ENCODE measurements around the gene FKBP1A.
A peak's percentile ranks its signal among the peaks of the same experiment; 100 is the strongest.

Gene FKBP1A

GRCh38 chr20:1334761-1335160 lies 58.1 kb downstream of the FKBP1A start:
- DNase-seq (ENCODE audit: extremely low read depth in 1 of 2, low read depth in 1 of 2): no peak

GRCh38 chr20:1334370-1334731 lies 58.5 kb downstream of the FKBP1A start:
- DNase-seq (ENCODE audit: extremely low read depth in 1 of 2, low read depth in 1 of 2): no peak

DNA sequence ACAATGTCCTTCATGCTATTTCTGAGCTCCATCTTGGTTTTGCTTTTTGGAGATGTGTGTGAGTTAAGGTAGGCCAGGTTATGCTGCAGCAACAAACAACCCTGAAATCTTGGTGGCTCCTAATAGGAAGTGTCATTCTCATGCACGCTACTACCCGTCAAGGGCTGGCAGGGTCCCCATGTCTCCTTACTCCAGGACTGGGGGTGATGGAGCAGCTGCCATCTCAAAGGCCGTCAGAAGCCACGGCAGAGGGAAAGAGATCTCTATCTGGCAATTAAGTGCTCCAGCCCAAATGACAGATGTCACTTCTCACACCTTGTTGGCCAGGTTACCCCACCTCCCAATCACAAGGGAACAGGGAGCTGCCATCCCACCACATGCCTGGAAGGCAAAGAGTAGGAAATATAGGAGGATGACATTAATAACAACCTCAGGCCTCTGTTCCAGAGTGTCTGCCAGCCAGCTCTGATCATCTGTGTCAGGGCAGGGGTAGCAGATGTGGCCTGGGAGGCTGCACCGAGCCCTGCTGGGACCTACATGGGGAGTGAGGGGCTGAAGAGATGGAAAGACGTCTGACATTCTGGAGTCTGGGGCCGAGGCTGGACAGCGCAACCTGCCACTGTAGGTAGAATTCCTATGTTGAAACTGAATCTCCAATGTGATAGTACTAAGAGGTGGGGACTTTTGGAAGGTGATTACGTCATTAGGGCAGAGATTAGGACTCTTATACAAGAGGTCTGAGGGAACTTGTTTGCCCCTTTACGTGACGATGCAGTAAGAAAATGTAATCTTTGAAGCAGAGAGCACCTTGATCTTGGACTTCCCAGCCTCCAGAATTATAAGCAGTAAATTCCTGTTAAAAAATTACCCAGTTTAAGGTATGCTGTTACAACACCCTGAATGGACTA lies 59.1 kb downstream of the FKBP1A start:
- no peak for DNase-seq (ENCODE audit: extremely low read depth in 1 of 2, low read depth in 1 of 2)

GRCh38 chr20:1332749-1333300 lies 60.0 kb downstream of the FKBP1A start:
- DNase-seq (ENCODE audit: extremely low read depth in 1 of 2, low read depth in 1 of 2): no peak

- DNase-seq (ENCODE audit: extremely low read depth in 1 of 2, low read depth in 1 of 2): no peak
Observed at GRCh38 chr20:1331801-1332453, 60.9 kb downstream of the FKBP1A start.

- no peak for DNase-seq (ENCODE audit: extremely low read depth in 1 of 2, low read depth in 1 of 2)
Observed at GRCh38 chr20:1331101-1331500, 61.8 kb downstream of the FKBP1A start.

DNA sequence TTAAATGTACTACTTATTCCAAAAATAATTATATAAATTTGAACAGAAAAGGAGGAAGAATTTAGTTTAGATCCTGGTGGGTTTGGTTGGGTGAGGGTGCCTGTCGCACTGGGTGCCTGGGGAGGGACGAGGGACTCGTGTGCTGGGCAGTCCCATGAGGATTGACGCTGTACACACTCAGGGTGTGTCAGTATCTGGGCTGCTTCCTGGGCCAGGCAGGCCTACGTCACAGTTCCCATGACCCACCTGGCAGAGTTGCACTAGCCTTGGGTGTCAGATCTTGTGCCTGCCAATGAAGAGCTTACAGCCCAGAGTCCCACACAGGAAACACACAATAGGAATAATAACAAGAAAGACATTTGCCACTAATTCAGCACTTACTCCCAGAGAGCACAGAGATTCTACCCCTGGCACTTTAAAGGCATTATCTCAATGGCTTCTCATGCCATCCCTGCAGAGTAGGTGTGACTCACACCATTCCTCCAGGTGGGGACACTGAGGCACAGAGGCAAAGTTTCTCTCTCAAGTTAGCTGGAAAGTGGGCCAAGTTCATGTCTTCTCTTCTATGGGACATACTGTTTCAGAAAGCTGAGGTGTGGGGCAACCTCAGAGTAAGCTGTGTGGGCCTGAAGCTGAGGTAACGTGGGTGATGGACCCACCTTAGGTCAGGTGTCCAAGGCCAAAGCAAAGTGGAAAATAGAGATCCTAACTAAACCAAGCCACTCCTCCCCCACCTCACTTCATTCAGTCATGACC lies 62.6 kb downstream of the FKBP1A start:
- no peak for DNase-seq (ENCODE audit: extremely low read depth in 1 of 2, low read depth in 1 of 2)

- no peak for DNase-seq (ENCODE audit: extremely low read depth in 1 of 2, low read depth in 1 of 2)
Observed at GRCh38 chr20:1328680-1329330, 64.0 kb downstream of the FKBP1A start, which contains the start of gene SDCBP2. Gene SDCBP2 (minus strand): TSS chr20:1329139. CDS start chr20:1320416, 8,723 bp downstream.

GRCh38 chr20:1327827-1328679 lies 64.8 kb downstream of the FKBP1A start:
- DNase-seq (ENCODE audit: extremely low read depth in 1 of 2, low read depth in 1 of 2): no peak

GRCh38 chr20:1327241-1327653 lies 65.6 kb downstream of the FKBP1A start:
- DNase-seq (ENCODE audit: extremely low read depth in 1 of 2, low read depth in 1 of 2): no peak

GRCh38 chr20:1326031-1326930 lies 66.6 kb downstream of the FKBP1A start:
- no peak for DNase-seq (ENCODE audit: extremely low read depth in 1 of 2, low read depth in 1 of 2)

GRCh38 chr20:1325173-1326030 lies 67.5 kb downstream of the FKBP1A start:
- DNase-seq (ENCODE audit: extremely low read depth in 1 of 2, low read depth in 1 of 2): peak; percentile 98 to 99

GRCh38 chr20:1324598-1325172 lies 68.2 kb downstream of the FKBP1A start:
- DNase-seq (ENCODE audit: extremely low read depth in 1 of 2, low read depth in 1 of 2): peak in 1 of 2 donors; percentile 31

- no peak for DNase-seq (ENCODE audit: extremely low read depth in 1 of 2, low read depth in 1 of 2)
Observed at GRCh38 chr20:1323830-1324597, 68.8 kb downstream of the FKBP1A start.

GRCh38 chr20:1323256-1323655 lies 69.6 kb downstream of the FKBP1A start:
- DNase-seq (ENCODE audit: extremely low read depth in 1 of 2, low read depth in 1 of 2): no peak

DNA sequence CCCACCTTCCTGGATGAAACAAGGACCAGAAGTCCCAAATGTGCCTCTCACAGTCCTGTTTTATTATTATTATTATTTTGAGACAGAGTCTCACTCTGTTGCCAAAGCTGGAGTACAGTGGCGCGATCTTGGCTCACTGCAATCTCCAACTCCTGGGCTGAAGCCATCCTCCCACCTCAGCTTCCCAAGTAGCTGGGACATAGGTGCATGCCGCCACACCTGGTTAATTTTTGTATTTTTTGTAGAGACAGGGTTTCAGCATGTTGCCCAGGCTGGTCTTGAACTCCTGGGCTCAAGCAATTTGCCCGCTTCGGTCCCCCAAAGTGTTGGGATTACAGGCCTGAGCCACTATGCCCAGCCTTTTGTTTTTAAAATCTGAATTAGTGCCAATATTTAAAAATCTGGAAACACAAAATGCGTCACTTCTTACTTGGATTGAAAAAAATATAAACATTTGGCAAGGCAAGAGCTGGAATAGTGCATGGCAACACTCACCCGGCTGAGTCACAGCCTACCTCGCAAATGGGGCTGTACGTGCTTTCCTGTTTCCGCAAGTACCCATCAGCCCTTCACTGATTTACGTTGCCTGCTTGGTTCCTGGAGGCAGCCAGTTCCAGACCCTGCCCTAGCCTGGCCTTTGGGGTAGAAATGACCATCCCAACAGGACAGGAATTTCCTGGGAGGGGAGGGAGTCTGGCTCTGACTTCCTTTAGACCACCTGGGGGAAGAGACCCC lies 70.2 kb downstream of the FKBP1A start:
- no peak for DNase-seq (ENCODE audit: extremely low read depth in 1 of 2, low read depth in 1 of 2)

All from activated CD8-positive, alpha-beta memory T cell treated with anti-CD3 and anti-CD28 coated beads for 1 hour (primary cell).